HG03045 (cell line): ENCODE measurements around the gene MMP28.

Source experiments
- ATAC-seq: cut with Tn5 transposase; IDR thresholded peaks from one replicate; pipeline ENCODE4 v1.9.1; 2021; ENCODE audit warnings: mild to moderate bottlenecking, moderate library complexity; ENCODE audit not compliant: unreplicated experiment

Gene MMP28

DNA sequence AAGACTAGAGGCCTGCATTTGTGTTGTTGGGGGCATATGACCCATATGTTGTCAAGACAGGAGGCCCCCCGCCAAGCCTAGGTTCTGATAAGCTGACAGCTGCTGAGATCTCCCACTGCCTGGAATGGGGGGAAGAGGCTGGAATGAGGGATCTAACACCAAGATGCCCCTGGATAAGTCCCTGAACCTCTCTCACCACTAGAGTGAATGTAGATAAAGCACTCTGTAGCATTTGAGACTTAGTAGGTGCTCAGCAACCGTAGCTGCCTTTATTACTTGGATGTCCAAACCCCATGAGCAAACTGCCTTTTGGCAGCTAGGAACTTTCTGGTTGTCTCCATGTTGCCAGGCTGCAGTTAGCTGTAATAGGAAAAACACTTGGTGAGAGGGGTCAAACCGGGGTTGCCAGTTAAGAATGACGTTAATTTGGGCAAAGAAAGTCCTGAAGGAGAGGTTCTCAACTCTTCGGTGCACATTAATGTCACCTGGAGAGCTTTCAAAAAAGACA lies 68.4 kb downstream of the MMP28 start:
- no peak for ATAC-seq

DNA sequence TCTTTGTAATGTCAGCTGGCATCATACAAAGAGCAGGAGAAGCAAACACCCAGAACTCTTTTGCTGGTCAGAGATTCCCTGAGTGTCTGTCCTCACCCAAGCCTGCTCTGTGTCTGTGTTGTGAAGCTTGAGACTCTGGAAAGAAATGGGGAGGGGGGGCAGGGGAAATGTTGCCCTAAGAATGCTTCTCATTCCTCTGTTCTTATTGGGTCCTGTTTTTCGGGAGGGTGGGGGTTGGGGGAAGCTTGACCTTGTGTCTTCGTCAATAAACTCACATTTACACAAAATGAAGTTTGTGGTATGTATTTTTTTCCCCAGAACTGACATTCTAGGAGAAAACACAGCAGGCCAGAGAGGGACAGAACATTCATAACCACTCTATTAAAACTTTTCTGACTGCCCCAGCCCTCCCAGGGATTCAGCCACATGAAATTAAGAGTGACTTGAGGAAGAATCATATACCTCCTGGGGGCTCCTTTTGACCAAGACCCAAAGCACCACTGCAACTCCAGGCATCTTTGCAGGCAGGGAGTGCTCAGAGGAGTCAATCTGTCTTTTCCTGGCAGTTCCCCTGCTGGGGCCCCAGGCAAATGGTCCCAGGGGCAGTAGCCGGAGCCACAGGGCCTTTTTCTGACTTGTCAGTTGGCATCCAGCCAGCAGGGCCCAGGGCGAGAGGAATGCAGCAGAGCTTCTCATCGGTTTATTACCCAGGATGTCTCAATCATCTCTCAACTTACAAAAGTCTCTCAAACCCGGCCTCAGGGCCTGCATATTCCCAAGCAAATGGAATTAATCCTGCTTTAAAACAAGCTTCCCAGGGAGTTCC lies 69.1 kb downstream of the MMP28 start:
- no peak for ATAC-seq

DNA sequence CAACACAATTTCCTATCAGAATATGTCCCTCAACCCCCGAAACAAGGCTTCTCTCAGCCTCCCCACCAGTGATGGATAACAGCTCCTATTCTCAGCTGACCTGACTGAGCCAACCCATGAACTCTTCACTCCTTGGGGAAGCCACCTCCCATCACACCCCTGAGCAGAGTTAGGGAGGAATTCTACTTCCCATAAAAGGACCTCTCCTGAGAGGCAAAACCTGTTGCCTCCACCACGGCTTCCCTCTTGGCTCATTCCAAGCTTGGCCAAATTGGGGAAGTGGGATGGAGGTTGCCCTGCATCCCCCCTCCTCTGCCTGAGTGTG lies 69.7 kb downstream of the MMP28 start:
- ATAC-seq, result no peak

- ATAC-seq, result no peak
Measured at GRCh38 chr17:35725058-35725457, 70.4 kb downstream of the MMP28 start.

GRCh38 chr17:35723735-35724134 lies 71.7 kb downstream of the MMP28 start:
- ATAC-seq, result no peak

DNA sequence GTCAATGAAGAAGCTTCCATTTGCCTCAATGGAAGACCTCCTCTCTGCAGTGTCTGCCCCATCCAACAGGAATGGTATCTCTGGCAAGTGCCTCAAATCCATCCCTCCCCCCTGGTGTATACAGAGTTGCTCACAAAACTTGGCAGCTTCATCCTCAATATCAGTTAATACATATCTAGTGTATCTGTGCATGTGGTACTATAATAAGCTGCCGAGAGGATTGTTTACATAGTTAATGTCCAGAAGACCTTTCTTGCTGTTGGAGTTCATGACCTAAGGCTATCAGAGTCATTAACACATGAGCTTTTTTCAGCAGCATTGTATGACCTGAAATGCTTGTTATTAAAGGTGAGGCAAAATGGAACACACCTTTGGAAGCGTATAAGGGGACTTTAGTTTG lies 78.0 kb downstream of the MMP28 start:
- ATAC-seq, result no peak

- ATAC-seq, result no peak
Measured at GRCh38 chr17:35716897-35717465, 78.5 kb downstream of the MMP28 start.

DNA sequence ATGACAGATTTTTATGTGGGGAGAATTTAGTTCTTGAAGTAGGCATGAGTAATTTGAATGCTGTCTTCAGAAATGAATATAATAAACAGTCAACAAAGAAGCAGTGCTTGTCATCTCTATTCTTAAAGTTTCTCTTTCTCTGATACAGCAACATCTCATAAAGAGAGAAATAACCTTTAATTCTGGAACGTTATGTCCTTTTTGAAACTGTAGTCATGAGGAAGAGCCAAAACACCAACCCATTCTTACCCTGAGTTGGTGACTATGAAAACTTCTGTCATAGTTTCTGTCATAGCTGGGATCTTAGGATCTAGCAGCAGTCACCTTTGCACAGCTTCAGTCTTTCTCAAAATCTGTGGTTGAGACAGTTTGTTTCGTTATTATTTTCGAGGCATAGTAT lies 79.3 kb downstream of the MMP28 start:
- ATAC-seq, result no peak
